ENCODE data around the gene GNAQ. TPM values are rescaled to one million over a fixed set of nuclear protein-coding genes. Genes with fewer than 3 reads are reported as not detected.

Gene GNAQ
- total and polyA plus RNA-seq, 2 experiments from 2014 or later = 21.1 to 43.1 TPM

DNA sequence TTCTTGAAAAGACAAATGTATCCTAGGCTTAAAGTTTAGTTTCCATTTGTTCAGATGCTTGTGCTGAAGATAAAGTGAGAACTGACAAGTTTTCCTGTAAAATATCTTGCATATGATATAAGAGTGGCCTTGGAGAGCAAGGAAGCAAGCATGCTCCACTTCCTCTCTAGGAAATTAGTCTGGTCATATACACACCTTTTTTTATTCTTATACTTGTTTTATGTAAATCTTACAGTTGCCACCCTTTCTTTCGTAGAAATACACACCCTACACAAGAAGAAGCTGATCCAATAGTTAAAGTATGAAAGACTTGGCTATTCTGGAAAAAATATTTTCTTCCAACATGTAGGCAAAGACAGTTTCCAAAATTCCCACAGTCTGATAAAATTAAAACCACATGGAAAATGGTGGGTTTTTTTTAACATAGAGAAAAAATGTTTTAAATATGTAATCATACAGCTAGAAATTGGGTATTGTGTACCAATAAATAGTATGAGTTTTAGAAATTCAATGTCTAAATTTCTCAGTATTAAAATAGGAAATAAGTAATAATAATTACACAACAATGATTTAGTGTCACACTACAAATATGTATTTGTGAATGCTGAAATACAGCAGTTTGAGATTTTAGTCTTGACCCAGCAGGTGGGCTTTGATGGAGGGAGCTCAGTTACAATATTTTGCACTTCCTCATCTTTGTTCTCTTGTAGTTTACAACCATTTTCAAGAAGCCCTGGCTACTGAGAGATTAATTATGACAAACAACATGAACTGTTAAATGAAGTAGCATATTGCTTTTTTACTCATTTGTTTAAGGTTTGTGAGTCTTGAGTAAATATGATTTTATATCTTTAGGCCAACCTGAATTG lies 197.8 kb downstream of the GNAQ start:
- no peak for ATAC-seq
- H3K4me3 Mint-ChIP-seq = no peak overlapping the region
- TF ChIP-seq, protein P1, sequence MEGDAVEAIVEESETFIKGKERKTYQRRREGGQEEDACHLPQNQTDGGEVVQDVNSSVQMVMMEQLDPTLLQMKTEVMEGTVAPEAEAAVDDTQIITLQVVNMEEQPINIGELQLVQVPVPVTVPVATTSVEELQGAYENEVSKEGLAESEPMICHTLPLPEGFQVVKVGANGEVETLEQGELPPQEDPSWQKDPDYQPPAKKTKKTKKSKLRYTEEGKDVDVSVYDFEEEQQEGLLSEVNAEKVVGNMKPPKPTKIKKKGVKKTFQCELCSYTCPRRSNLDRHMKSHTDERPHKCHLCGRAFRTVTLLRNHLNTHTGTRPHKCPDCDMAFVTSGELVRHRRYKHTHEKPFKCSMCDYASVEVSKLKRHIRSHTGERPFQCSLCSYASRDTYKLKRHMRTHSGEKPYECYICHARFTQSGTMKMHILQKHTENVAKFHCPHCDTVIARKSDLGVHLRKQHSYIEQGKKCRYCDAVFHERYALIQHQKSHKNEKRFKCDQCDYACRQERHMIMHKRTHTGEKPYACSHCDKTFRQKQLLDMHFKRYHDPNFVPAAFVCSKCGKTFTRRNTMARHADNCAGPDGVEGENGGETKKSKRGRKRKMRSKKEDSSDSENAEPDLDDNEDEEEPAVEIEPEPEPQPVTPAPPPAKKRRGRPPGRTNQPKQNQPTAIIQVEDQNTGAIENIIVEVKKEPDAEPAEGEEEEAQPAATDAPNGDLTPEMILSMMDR (conservative IDR thresholded peaks at IDR 0.05; ENCODE audit: low read depth in 2 of 2) = no peak
- TF ChIP-seq STAT1 (IDR thresholded peaks at IDR 0.05; ENCODE audit: unreplicated experiment) (no peak), EZH2phosphoT487 (IDR thresholded peaks at IDR 0.05; ENCODE audit: unreplicated experiment) (no peak), ZNF114 (CRISPR knock-in tag; IDR thresholded peaks at IDR 0.05) (no peak), NANOG (IDR thresholded peaks at IDR 0.05; ENCODE audit: borderline replicate concordance) (no peak), EZH2 (IDR thresholded peaks at IDR 0.05; ENCODE audit: low read depth, unreplicated experiment) (no peak), POLR2AphosphoS5 (IDR thresholded peaks at IDR 0.05; ENCODE audit: low read depth) (no peak), JUNB (IDR thresholded peaks at IDR 0.05; ENCODE audit: unreplicated experiment) (no peak), CREB1 (CRISPR knock-in tag; IDR thresholded peaks at IDR 0.05; ENCODE audit: low read depth) (no peak), ZNF331 (CRISPR knock-in tag; IDR thresholded peaks at IDR 0.05; ENCODE audit: low read depth) (no peak)
- TF ChIP-seq, protein P2, sequence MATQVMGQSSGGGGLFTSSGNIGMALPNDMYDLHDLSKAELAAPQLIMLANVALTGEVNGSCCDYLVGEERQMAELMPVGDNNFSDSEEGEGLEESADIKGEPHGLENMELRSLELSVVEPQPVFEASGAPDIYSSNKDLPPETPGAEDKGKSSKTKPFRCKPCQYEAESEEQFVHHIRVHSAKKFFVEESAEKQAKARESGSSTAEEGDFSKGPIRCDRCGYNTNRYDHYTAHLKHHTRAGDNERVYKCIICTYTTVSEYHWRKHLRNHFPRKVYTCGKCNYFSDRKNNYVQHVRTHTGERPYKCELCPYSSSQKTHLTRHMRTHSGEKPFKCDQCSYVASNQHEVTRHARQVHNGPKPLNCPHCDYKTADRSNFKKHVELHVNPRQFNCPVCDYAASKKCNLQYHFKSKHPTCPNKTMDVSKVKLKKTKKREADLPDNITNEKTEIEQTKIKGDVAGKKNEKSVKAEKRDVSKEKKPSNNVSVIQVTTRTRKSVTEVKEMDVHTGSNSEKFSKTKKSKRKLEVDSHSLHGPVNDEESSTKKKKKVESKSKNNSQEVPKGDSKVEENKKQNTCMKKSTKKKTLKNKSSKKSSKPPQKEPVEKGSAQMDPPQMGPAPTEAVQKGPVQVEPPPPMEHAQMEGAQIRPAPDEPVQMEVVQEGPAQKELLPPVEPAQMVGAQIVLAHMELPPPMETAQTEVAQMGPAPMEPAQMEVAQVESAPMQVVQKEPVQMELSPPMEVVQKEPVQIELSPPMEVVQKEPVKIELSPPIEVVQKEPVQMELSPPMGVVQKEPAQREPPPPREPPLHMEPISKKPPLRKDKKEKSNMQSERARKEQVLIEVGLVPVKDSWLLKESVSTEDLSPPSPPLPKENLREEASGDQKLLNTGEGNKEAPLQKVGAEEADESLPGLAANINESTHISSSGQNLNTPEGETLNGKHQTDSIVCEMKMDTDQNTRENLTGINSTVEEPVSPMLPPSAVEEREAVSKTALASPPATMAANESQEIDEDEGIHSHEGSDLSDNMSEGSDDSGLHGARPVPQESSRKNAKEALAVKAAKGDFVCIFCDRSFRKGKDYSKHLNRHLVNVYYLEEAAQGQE (IDR thresholded peaks at IDR 0.05; ENCODE audit: unreplicated experiment) = no peak
- TF ChIP-seq, protein P3, sequence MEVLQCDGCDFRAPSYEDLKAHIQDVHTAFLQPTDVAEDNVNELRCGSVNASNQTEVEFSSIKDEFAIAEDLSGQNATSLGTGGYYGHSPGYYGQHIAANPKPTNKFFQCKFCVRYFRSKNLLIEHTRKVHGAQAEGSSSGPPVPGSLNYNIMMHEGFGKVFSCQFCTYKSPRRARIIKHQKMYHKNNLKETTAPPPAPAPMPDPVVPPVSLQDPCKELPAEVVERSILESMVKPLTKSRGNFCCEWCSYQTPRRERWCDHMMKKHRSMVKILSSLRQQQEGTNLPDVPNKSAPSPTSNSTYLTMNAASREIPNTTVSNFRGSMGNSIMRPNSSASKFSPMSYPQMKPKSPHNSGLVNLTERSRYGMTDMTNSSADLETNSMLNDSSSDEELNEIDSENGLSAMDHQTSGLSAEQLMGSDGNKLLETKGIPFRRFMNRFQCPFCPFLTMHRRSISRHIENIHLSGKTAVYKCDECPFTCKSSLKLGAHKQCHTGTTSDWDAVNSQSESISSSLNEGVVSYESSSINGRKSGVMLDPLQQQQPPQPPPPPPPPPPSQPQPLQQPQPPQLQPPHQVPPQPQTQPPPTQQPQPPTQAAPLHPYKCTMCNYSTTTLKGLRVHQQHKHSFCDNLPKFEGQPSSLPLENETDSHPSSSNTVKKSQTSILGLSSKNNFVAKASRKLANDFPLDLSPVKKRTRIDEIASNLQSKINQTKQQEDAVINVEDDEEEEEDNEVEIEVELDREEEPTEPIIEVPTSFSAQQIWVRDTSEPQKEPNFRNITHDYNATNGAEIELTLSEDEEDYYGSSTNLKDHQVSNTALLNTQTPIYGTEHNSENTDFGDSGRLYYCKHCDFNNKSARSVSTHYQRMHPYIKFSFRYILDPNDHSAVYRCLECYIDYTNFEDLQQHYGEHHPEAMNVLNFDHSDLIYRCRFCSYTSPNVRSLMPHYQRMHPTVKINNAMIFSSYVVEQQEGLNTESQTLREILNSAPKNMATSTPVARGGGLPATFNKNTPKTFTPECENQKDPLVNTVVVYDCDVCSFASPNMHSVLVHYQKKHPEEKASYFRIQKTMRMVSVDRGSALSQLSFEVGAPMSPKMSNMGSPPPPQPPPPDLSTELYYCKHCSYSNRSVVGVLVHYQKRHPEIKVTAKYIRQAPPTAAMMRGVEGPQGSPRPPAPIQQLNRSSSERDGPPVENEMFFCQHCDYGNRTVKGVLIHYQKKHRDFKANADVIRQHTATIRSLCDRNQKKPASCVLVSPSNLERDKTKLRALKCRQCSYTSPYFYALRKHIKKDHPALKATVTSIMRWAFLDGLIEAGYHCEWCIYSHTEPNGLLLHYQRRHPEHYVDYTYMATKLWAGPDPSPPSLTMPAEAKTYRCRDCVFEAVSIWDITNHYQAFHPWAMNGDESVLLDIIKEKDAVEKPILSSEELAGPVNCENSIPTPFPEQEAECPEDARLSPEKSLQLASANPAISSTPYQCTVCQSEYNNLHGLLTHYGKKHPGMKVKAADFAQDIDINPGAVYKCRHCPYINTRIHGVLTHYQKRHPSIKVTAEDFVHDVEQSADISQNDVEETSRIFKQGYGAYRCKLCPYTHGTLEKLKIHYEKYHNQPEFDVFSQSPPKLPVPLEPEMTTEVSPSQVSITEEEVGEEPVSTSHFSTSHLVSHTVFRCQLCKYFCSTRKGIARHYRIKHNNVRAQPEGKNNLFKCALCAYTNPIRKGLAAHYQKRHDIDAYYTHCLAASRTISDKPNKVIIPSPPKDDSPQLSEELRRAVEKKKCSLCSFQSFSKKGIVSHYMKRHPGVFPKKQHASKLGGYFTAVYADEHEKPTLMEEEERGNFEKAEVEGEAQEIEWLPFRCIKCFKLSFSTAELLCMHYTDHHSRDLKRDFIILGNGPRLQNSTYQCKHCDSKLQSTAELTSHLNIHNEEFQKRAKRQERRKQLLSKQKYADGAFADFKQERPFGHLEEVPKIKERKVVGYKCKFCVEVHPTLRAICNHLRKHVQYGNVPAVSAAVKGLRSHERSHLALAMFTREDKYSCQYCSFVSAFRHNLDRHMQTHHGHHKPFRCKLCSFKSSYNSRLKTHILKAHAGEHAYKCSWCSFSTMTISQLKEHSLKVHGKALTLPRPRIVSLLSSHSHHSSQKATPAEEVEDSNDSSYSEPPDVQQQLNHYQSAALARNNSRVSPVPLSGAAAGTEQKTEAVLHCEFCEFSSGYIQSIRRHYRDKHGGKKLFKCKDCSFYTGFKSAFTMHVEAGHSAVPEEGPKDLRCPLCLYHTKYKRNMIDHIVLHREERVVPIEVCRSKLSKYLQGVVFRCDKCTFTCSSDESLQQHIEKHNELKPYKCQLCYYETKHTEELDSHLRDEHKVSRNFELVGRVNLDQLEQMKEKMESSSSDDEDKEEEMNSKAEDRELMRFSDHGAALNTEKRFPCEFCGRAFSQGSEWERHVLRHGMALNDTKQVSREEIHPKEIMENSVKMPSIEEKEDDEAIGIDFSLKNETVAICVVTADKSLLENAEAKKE (CRISPR knock-in tag; IDR thresholded peaks at IDR 0.05) = no peak
- TF ChIP-seq, protein P4, sequence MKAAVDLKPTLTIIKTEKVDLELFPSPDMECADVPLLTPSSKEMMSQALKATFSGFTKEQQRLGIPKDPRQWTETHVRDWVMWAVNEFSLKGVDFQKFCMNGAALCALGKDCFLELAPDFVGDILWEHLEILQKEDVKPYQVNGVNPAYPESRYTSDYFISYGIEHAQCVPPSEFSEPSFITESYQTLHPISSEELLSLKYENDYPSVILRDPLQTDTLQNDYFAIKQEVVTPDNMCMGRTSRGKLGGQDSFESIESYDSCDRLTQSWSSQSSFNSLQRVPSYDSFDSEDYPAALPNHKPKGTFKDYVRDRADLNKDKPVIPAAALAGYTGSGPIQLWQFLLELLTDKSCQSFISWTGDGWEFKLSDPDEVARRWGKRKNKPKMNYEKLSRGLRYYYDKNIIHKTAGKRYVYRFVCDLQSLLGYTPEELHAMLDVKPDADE (IDR thresholded peaks at IDR 0.05) = no peak
- no peaks in the 10 kb centered on the region for H3K4me1 Mint-ChIP-seq
- no peaks in the 10 kb centered on the region for H3K36me3 Mint-ChIP-seq (ENCODE audit: low read depth)
- H3K4me3 ChIP-seq = no peak overlapping the region
- no peak overlapping the region for H3K4me2 ChIP-seq
- H3F3A ChIP-seq (replicated peaks; ENCODE audit: low read depth) = no peaks in the 10 kb centered on the region
- no peaks in the 10 kb centered on the region for H3K4me1 ChIP-seq (ENCODE audit: insufficient read depth)
- no peaks in the 10 kb centered on the region for H3K36me3 ChIP-seq (ENCODE audit: insufficient read depth)
- H2AFZ ChIP-seq = no peak overlapping the region
- H3K27ac ChIP-seq (ENCODE audit: low read depth) = no peak overlapping the region
- 0 out of 2 replicates have a peak, but pooled peaks cover 3% of the 10 kb centered on the region for H4K20me1 ChIP-seq (replicated peaks; ENCODE audit: insufficient read depth)
- H3K27me3 Mint-ChIP-seq (ENCODE audit: insufficient read depth, low read depth, poor library complexity) = no peaks in the 10 kb centered on the region
- no peak for DNase-seq (ENCODE audit: low spot score)
- no peaks in the 10 kb centered on the region for H3K9me2 ChIP-seq (ENCODE audit: insufficient read depth)
- H3K27me3 ChIP-seq (ENCODE audit: insufficient read depth) = no peaks in the 10 kb centered on the region
- H3K9me3 Mint-ChIP-seq = no peaks in the 10 kb centered on the region
- H3K79me2 ChIP-seq (replicated peaks; ENCODE audit: insufficient read depth) = no peaks in the 10 kb centered on the region
- H3K27ac Mint-ChIP-seq = no peak overlapping the region
